ENCODE measurements around the gene CYP8B1.

CYP8B1 gene

GRCh38 chr3:42849017-42849416, 26.7 kb downstream of the CYP8B1 start:
- H3K27ac ChIP-seq = no peak overlapping the region
- no peak for TF ChIP-seq CTCF (conservative IDR thresholded peaks at IDR 0.05)

GRCh38 chr3:42847731-42848130, 27.9 kb downstream of the CYP8B1 start:
- no peak overlapping the region for H3K27ac ChIP-seq
- no peak for TF ChIP-seq CTCF (conservative IDR thresholded peaks at IDR 0.05)

GRCh38 chr3:42846685-42847522, 28.8 kb downstream of the CYP8B1 start:
- H3K27ac ChIP-seq = no peak overlapping the region
- no peak for TF ChIP-seq CTCF (conservative IDR thresholded peaks at IDR 0.05)

- H3K27ac ChIP-seq = no peak overlapping the region
- no peak for TF ChIP-seq CTCF (conservative IDR thresholded peaks at IDR 0.05)
Measured at GRCh38 chr3:42844815-42845214, 30.9 kb downstream of the CYP8B1 start.

GRCh38 chr3:42844412-42844713, 31.3 kb downstream of the CYP8B1 start:
- H3K27ac ChIP-seq = no peak overlapping the region
- TF ChIP-seq CTCF (conservative IDR thresholded peaks at IDR 0.05) = no peak

- H3K27ac ChIP-seq = no peak overlapping the region
- no peak for TF ChIP-seq CTCF (conservative IDR thresholded peaks at IDR 0.05)
Measured at GRCh38 chr3:42843713-42844411, 31.8 kb downstream of the CYP8B1 start.

GRCh38 chr3:42841332-42841731, 34.3 kb downstream of the CYP8B1 start:
- no peak overlapping the region for H3K27ac ChIP-seq
- TF ChIP-seq CTCF (conservative IDR thresholded peaks at IDR 0.05) = no peak

Measured in VCaP (cell line).